C1 segment of cervical spinal cord (tissue), 14 donors: ENCODE results near the gene HS3ST3A1.

Experiments
- DNase-seq, 14 donors: peaks; one replicate each; lab custom pipeline; 2025; lab: John Stamatoyannopoulos, UW

The HS3ST3A1 gene

DNA sequence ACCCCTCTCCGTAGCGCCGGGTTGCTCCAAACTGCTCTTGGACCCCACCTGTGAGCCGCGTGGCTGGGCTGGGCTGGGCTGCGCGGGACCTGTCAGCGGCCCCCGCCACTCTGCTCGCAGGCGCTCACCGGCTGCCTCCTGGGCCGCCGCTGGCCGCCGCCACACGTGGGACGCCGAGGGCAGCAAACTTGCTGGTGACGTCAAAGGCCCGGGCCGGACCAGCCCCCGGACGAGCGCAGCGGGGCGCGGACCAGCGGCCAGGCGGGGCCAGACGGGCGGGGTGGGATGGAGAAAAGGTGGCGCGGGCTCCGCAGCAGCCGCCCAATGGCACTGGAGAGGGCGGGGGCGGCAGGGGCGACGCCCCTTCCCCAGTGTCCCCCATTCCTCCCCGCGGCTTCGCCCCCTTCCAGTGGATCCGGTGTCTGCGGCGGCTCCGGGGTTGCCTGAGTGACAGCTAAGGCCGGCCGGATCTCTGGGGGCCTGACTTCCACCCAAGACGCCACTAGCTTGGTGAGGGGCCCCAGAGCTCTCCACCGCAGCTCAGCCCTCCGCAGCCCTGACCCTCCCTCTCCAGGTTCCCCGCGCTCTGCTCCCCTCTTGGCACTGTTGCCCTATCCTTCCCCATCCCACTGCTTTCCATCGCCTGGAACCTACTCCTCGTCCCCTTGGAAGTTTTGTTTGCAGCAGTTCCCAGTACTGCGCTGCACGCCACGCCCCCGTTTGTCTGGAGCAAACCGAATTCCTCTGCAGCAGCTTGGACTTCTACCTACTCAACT is at the start of gene HS3ST3A1:
TSS of gene HS3ST3A1 (minus strand) at position 154 of the 776 bp plus-strand sequence. CDS start 800 bp downstream, outside the sequence.
- peak in 4 of 14 donors; percentile 11 to 55 (median 30) for DNase-seq

DNA sequence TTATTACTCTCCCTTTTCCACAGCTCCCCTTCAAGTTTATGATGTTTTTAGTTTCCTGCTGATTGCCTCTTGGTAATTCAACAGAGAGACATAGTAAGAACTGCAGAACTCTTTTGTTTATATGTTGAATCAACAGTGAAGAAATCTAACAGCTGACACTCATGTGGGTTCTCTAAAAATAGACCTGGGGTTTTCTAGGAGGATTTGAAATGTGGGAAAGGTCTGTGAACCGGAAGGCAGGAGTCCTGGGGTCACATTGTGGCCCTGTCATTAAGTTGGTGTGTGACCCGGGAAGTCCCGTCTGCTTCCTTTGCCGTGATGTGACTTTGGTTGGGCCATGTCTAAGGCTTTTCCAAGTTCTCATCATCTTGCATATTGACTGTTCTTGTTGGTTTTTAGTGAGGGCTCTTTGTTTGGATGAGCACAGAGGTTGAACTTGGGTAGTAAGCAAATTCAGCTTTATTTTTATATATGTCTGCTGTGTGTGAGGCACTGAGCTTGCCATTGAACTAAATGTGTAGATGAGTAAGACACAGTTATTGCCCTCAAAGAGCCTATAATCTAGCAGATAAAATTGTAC is 48.5 kb upstream of the HS3ST3A1 start:
- DNase-seq = no peak

GRCh38 chr17:13647543-13648021 is 45.9 kb upstream of the HS3ST3A1 start:
- peak in 5 of 14 donors; percentile 2 to 30 (median 7) for DNase-seq

GRCh38 chr17:13646969-13647542 is 45.3 kb upstream of the HS3ST3A1 start:
- no peak for DNase-seq

DNA sequence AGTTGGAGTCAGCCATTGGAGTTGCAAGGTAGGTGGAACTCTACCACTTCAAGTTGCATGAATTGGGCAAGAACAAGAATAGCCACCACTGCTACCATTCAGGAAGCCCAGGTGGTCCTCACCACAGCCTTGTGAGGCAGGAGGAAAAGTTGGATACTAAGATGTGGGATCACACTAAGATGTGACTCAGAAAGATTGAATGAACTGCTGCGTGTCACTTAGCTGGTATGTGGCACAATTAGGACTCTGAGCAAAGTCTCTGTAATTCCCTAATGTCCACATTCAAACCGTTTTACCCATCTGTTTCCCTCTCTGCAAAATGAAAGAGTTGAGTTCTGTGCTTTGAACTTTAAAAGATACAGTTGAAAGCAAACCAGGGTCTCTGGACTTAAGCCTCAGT is 44.7 kb upstream of the HS3ST3A1 start:
- DNase-seq = no peak

GRCh38 chr17:13643180-13643579 is 41.5 kb upstream of the HS3ST3A1 start:
- no peak for DNase-seq

- no peak for DNase-seq
Observed at GRCh38 chr17:13642188-13642587, 40.5 kb upstream of the HS3ST3A1 start.

DNA sequence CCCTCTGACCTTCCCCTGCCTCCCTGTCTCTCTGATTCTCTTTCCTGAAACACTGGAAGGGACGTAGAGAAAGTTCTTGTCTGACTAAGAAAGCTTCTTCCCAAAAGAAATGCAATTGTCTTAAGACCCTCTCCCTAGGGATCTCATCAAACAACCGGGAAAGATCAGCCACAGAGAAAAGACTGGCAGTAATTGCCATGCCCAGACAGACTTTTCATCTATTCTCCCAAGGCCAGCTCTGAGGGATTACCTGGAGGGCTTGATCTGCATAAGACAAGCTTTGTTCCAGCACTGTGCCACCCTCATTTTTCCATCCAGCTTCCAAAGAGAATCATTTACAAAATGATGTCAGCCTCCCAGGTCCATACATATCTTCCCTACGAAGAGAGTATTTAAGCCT is 38.8 kb upstream of the HS3ST3A1 start:
- DNase-seq = no peak

GRCh38 chr17:13638855-13639458 is 37.2 kb upstream of the HS3ST3A1 start:
- no peak for DNase-seq

DNA sequence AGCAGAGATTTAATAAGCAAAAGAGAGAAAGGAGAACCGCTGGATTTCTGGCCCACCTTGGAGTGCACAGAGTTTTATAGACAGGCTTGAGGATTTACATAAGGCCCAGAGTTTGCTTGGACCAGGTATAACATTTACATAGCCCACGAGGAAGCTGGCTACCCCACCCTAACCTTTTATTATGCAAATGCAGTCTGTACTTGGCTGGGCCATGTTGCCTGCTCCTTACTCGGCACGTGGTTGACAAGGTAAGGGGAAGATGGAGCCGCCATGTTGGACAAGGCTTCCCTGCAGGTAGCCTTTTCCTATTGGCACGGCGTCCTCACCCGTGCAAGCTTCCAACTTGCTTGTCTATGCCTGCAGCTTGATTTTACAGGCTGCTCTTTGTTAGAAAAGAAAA is 35.2 kb upstream of the HS3ST3A1 start:
- no peak for DNase-seq

- DNase-seq = no peak
Observed at GRCh38 chr17:13635951-13636350, 34.2 kb upstream of the HS3ST3A1 start.

- no peak for DNase-seq
Observed at GRCh38 chr17:13634021-13634420, 32.3 kb upstream of the HS3ST3A1 start.

DNA sequence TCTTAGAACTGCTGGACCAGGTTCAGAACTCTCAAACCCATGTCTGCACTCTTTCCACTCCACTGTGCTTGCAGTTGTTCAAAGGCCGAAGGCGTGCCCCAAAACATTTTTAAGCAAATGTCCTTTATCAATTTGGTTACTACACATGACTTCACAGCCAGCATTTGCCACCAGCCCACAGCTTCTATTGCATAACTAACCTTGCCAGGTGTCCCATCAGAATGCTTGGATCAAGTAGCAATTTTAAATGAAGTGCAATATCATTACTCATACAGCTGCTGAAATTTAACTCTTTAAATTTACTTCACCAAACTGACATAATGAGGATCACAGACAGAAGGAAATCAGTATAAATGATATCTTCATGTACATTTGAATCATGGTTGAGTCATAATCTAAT is 29.8 kb upstream of the HS3ST3A1 start:
- DNase-seq = no peak

GRCh38 chr17:13626703-13627102 is 25.0 kb upstream of the HS3ST3A1 start:
- DNase-seq = no peak

DNA sequence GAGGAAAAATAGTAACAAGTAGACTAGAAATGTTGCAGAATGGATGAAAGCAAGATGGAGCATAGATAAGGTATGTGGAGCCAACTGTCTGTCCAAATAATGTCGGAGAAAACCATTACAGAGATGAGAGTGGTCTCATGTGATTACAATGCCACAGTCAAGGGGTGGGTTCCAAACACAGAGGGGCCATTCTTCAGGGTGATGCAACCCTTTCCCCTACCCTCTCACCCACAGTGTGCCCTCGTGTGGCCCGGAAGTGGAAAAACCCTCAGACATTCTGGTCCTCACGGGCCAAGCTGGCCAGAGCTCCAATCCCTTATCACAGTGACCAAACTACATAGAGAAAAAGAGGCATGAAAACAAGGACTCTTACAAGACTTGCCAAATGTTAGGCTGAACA is 17.7 kb upstream of the HS3ST3A1 start:
- DNase-seq = no peak

DNA sequence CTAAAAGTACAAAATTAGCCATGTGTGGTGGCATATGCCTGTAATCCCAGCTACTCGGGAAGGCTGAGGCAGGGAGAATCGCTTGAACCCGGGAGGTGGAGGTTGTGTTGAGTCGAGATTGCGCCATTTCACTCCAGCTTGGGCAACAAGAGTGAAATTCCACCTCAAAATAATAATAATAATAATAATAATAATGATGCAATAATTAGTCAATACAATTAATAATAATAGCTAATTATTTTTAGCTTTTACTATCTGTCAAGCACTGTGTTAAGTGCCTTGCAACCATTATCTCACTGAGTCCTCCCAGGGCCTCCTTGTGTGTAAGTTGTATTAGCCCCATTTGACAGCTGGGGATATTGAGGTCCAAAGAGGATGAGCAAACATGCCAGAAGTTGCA is 14.3 kb upstream of the HS3ST3A1 start:
- DNase-seq = no peak

DNA sequence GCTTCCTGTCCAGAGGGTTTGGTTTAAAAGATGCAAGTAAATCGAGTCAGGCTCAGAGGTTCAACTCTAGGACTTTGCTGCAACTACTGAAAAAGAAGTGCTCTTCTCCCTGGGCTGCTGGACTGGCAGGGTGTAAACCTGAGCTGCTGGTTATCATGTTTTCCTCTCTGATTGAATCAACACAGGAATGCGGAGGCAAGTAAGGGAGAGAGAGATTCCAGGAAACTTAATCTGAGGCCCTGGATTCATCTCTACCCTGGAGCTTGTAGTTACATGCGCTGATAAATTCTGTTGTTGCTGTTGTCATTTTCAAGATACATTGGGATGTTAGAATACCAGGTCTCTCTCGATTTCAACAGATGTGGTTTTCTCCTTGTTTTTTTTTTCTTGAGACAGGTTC is 8.2 kb upstream of the HS3ST3A1 start:
- no peak for DNase-seq

GRCh38 chr17:13601322-13601775 is 380 bp downstream of the HS3ST3A1 start:
- DNase-seq = no peak

DNA sequence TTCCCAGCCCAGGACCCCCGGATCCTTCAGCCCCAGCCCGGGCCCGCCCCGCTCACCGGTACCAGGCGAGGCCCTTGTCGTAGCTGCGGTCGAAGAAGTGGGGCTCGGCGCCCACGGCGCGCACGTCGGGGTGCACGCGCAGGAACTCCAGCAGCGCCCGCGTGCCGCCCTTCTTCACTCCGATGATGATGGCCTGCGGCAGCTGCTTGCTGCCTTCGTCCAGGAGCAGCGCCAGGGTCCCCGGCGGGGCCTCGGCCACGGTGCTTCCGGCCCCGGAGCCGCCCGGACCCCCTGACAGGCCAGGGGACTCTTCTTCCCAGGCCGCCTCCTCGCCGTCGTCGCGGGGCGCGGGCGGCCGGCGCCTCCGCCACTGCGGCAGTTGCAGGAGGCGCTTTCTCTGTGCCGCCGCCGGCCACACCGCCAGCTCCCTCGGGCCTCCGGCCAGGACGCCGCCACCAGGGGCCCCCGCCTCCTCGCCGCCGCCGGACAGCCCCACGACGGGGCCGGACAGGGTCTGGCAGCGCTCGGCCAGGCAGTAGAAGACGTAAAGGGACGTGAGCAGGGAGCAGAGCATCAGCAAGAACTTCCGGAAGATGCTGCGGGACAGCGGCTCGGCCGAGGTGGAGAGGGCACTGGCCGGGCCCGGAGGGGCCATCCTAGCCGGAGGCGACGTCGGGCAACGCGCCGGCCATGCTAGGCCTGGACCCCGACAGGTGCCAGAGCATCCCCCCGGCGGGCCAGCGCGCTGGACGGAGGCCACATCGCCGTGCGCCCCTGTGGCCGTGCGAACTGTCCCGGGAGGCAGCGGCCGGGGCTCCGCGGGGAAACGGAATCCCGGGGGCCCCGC is 1.0 kb downstream of the HS3ST3A1 start:
- DNase-seq = no peak

DNA sequence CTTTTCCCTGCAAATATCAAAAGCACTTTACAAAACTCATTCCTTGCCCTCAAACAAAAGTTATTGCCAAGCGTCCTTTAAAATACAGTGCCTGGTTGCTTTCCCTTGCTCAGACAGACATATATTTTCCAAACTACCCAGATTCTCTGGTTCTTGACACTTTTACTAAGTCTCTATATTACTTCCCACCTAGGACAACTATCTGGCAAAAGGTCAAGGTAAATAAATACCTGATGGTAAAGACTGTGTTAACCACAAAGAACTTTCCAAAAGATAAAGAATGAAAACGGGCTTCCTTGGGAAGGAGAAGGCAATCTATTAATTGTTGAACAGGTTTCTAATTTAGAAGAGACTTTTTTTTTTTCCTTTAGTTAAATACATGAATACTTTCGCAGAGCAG is 1.9 kb downstream of the HS3ST3A1 start:
- no peak for DNase-seq

GRCh38 chr17:13599168-13599577 is 2.6 kb downstream of the HS3ST3A1 start:
- no peak for DNase-seq
